GM19099 (cell line): ENCODE data around the gene TIMM23.
A peak's percentile ranks its signal among the peaks of the same experiment; 100 is the strongest.

Experiments used
- POLR2A ChIP-seq: IDR thresholded peaks from 3 replicates; pipeline ENCODE4 v1.6.1; 2011; ENCODE audit warnings: low read depth; ENCODE audit not compliant: insufficient read length; ENCODE audit errors: extremely low read depth

The TIMM23 gene

DNA sequence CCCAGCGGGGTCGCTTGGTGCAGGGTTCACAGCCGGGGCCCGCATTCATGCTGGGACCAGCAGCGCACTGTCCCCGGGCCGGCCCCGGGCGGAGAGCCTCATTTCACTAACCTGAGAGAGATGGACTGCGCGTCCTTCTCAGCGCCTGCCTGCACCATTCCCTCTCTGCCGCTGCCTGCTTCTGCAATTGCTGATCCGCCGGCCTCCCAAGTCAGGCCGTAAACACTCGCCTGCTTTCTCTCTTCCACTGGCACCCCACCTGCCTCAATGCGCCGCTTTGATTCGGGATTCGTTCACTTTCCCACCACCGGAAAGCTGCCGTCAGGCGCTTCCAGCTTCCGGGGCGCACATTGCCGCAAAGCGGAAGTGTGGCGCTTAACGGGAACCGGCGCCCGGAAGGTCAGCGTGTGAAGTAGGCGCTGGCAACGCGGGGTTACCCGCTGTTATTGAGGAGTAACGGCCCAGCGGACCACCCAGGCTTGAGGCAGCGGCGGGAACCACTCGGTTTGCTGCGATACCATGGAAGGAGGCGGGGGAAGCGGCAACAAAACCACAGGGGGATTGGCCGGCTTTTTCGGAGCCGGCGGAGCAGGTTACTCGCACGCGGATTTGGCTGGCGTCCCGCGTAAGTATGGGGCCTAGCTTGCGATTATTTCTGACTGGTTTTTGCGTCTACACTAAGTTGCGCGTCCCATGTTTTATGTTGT, at the start of gene TIMM23:
Gene TIMM23 (plus strand): TSS at position 384 of the 707 bp plus-strand sequence. CDS start 136 bp downstream, at position 520.
- peak; percentile 50 for TF ChIP-seq POLR2A

GRCh38 chr10:45997557-45997956, 25.3 kb downstream of the TIMM23 start:
- no peak for TF ChIP-seq POLR2A

DNA sequence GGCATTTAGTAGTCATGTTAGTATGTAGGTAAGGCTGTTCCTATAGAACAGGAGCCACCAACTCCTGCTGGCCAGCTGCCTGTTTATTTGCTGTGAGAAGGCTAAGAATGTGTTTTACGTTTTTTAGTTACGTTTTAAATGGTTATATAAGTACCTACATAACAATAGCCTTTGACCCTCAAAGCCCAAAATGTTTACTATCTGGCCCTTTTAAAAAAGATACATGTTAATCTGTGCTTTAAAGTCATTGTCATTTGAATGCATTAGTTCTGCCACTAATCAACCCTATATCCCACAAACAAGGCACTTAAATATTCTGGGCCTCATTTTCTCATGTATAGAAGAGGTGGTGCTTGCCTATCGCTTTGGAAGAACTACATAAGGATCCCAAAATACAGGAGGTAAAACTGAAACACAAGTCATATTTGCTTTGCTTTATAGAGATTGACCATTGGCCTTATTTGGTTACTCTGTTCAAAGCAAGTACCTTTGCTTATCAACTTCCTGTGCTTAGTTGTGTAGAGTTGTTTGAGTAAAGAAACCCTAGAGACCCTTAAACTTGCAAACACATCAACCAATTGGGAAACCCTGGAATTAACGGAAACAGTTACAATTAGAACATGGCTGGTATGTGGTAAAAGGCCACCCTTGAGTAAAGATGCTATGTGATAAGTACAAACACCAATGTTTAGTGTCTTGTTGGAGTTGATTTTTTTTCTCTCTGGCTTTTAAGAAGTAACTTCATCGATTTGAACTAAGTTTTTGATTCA, 25.9 kb downstream of the TIMM23 start:
- no peak for TF ChIP-seq POLR2A

DNA sequence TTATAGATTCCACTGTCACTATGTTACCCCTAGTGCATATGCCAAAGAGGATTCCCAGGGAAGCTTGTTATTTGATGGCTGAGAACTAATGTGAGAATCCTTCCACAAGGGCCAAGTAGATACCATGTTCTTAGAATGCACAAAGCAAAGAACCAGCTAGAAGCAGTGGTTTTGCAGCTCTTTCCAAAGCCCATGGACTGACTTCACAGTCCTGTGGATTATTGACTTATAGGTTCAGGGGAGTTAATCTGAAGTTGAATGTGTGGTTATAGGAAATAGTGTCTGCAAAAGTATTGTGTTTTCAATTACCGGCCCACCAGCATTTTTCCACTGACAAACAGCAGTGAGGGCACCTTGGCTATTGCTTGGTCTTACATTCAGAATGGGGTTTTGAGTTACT, 28.2 kb downstream of the TIMM23 start:
- no peak for TF ChIP-seq POLR2A

DNA sequence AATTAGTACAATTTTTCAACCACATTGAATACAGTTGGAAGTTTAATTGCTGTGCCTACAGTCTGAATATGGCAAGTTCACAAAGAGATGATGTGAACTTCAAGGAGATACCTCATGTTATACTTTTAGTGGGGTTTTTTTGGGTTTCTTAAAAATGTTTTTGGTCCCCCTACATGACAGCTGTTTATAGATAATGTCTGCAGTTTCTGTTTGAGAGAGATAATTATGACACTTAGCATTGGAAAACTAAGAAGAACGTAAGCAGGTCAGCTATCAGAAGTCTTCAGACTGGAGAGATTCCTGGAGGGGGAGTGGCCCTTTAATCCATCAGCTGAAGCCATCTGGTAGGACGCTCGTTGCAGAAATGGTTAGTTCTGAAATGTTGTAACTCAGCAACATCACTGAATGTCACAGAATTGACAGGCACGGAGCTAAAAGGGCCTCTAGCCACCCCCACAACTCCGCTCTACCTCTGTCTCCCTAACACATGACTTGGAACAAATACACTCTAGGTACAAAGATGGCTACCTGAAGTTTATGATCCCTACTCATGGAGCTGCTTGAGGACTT, 29.0 kb downstream of the TIMM23 start:
- no peak for TF ChIP-seq POLR2A

GRCh38 chr10:46002916-46003693, 30.8 kb downstream of the TIMM23 start:
- TF ChIP-seq POLR2A: no peak

DNA sequence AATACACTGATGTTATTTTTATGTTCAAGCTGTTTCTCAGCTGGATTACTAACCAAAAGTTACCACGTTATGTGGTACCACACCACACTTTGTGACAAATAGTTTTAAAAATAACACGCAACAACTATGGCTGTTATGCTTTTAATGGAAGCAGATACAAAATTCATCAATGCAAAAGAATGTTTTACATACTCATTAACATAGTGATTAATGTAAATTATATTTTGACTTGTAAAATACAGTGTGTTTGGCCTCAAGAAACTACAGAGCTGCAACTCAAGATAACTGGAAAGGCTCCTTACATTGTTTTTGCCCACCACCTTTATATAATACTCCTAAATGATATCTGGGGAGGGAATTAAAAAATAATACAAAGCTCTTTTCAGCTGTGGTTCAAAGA, 32.7 kb downstream of the TIMM23 start:
- TF ChIP-seq POLR2A: no peak

GRCh38 chr10:46005383-46005782, 33.1 kb downstream of the TIMM23 start:
- no peak for TF ChIP-seq POLR2A

- TF ChIP-seq POLR2A: no peak
These were observed 33.9 kb downstream of the TIMM23 start for GRCh38 chr10:46006219-46006618.

- no peak for TF ChIP-seq POLR2A
These were observed 40.5 kb downstream of the TIMM23 start for GRCh38 chr10:46012746-46013145.

DNA sequence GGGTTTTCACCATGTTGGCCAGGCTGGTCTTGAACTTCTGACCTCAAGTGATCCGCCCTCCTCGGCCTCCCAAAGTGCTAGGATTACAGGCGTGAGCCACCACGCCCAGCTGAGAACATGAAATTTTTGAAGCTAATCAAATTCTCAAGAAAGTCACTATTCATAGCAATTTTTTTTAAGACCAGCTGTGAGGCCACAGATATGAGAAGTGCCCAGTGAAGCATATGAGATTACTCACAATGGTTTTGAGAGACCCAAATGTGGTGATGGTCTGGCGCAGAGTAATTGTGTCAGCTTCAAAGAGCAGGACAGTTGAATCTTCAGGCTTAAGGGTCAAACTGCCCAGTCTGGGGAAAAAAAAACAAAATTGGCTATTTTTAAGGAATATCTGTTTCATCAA, 41.9 kb downstream of the TIMM23 start:
- TF ChIP-seq POLR2A: no peak

GRCh38 chr10:46014683-46015405, 42.6 kb downstream of the TIMM23 start:
- no peak for TF ChIP-seq POLR2A

GRCh38 chr10:46016190-46016589, 43.9 kb downstream of the TIMM23 start:
- TF ChIP-seq POLR2A: no peak

DNA sequence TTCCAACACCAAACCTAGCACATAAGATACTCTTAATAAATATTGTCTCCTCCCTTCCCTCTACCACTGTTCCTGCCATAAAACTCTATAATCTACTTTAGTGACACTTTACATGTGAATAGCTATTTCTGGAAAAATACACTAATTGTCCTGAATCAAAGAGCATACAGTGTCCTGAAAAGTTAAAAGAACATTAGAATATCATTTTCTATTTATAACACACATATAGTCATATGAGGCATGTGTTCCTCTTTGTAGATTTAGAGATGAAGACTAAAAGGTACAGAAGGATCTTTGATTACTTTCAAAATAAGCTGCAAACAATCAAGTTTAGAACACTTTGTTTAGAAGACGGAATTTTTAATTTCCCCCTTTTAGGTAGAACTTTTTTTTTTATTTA, 44.5 kb downstream of the TIMM23 start:
- TF ChIP-seq POLR2A: no peak
